ENCODE data around the gene BARX2. TPM values are rescaled to one million over a fixed set of nuclear protein-coding genes. Genes with fewer than 3 reads are reported as not detected.

The BARX2 gene
- total and polyA plus RNA-seq, 2 of the 4 experiments (the other 2 are of a cell fraction): not detected

- TF ChIP-seq CHD1 (IDR thresholded peaks at IDR 0.05; ENCODE audit: low read depth, low read length): no peak
- no peak for TF ChIP-seq MAFK (IDR thresholded peaks at IDR 0.05; ENCODE audit: low read depth, low read length)
- no peak for TF ChIP-seq CEBPB (IDR thresholded peaks at IDR 0.05; ENCODE audit: low read depth, low read length)
- no peak for TF ChIP-seq RFX5 (IDR thresholded peaks at IDR 0.05; ENCODE audit: low read depth, low read length)
- no peak for TF ChIP-seq RAD21 (IDR thresholded peaks at IDR 0.05; ENCODE audit: low read length)
- no peak for TF ChIP-seq BHLHE40 (IDR thresholded peaks at IDR 0.05; ENCODE audit: low read depth, low read length)
- no peak for TF ChIP-seq ELK1 (IDR thresholded peaks at IDR 0.05; ENCODE audit: borderline replicate concordance, low read depth, low read length)
- BruUV-seq (replicated peaks): no TSS peak
Observed at GRCh38 chr11:129352676-129353075, 23.0 kb upstream of the BARX2 start.

More at GRCh38 chr11:129352676-129353075, 23.0 kb upstream of the BARX2 start:
- Histone ChIP-seq H3K4me3 (ENCODE audit: insufficient read depth, low read depth, low read length) (no peak overlapping the region), H4K20me1 (ENCODE audit: insufficient read depth, low read length) (no peaks in the 10 kb centered on the region), H4K91ac (ENCODE audit: insufficient read depth, low read depth, low read length) (no peak overlapping the region), H3K23ac (ENCODE audit: low read depth, low read length) (no peak overlapping the region), H2BK120ac (ENCODE audit: low read depth, low read length) (no peak overlapping the region), H3K56ac (ENCODE audit: extremely low read depth, insufficient read depth, low read length) (no peak overlapping the region), H2BK5ac (ENCODE audit: low read depth, low read length, poor library complexity, severe bottlenecking) (no peak overlapping the region), H2AFZ (replicated peaks; ENCODE audit: low read length, poor library complexity) (no peak overlapping the region), H3K9me1 (ENCODE audit: insufficient read depth, low read length) (no peaks in the 10 kb centered on the region), H3K36me3 (ENCODE audit: control insufficient read depth, insufficient read depth, low read length) (no peaks in the 10 kb centered on the region), H3K27ac (ENCODE audit: insufficient read depth, low read length) (no peak overlapping the region), H3K18ac (ENCODE audit: low read depth, low read length) (no peak overlapping the region), H4K8ac (ENCODE audit: low read depth in 2 of 2, low read length in 2 of 2) (no peak overlapping the region), H3K27me3 (ENCODE audit: control insufficient read depth, insufficient read depth, low read length) (peaks cover 9% of the 10 kb centered on the region), H3K4me1 (ENCODE audit: control insufficient read depth, insufficient read depth, low read length) (no peaks in the 10 kb centered on the region), H3K9me3 (ENCODE audit: control insufficient read depth, insufficient read depth, low read length) (no peaks in the 10 kb centered on the region), H4K5ac (ENCODE audit: low read depth, low read length) (no peak overlapping the region), H3K79me1 (ENCODE audit: low read depth in 1 of 2, low read length in 2 of 2) (no peaks in the 10 kb centered on the region), H3K9ac (ENCODE audit: low read depth, low read length) (no peak overlapping the region), H2BK15ac (ENCODE audit: low read depth, low read length) (no peak overlapping the region), H3K14ac (replicated peaks; ENCODE audit: low read depth, low read length) (no peak overlapping the region), H3K4me2 (ENCODE audit: low read depth, low read length) (no peak overlapping the region), H3K4ac (ENCODE audit: low read depth, low read length) (no peak overlapping the region), H2BK20ac (ENCODE audit: low read depth, low read length) (no peak overlapping the region), H2AK9ac (replicated peaks; ENCODE audit: low read depth, low read length, poor library complexity) (no peak overlapping the region), H2AK5ac (ENCODE audit: low read depth, low read length) (no peak overlapping the region)
- DNase-seq: no peak
- in situ Hi-C loops (cut with MboI; ENCODE audit: low sequenced_read_pairs) (no loop called here), intact Hi-C loops (cut with micrococcal nuclease) (no loop called here), dilution Hi-C loops (cut with HindIII; ENCODE audit: low sequenced_read_pairs, unreplicated experiment) (no loop called here)
- ChIA-PET POLR2A (ENCODE audit: unreplicated experiment) (no interaction called here), CTCF (no interaction called here)
- 49% methylated on average over 2 of the region's 3 CpGs; no CpG with 5 or more reads in 1 of the 2 experiments for WGBS, 2 experiments (ENCODE audit: extremely low coverage in 2 of 2, insufficient read length in 1 of 2)
- ATAC-seq (ENCODE audit: low read depth): no peak

Data from IMR-90 (cell line).